Stimulated activated naive CD8-positive, alpha-beta T cell treated with anti-CD3 and anti-CD28 coated beads, Interleukin-15, Interleukin-2, amounts not matched to agents 100 ng/mL and 50 ng/mL, for 24 hours (primary cell): ENCODE results near the gene WWOX.

ENCODE experiments used
- H3K27ac Mint-ChIP-seq: one replicate; pipeline ENCODE4 v1.8.0; 2021; ENCODE audit warnings: mild to moderate bottlenecking, mixed read lengths
- H3K27me3 Mint-ChIP-seq: one replicate; pipeline ENCODE4 v1.8.0; 2021; ENCODE audit warnings: mixed read lengths
- H3K36me3 Mint-ChIP-seq: one replicate; pipeline ENCODE4 v1.8.0; 2021; ENCODE audit warnings: low read depth, mixed read lengths
- H3K4me1 Mint-ChIP-seq: one replicate; pipeline ENCODE4 v1.8.0; 2021; ENCODE audit warnings: low read depth, mixed read lengths
- H3K4me3 Mint-ChIP-seq: one replicate; pipeline ENCODE4 v1.8.0; 2021; ENCODE audit warnings: mild to moderate bottlenecking, mixed read lengths
- H3K9me3 Mint-ChIP-seq: one replicate; pipeline ENCODE4 v1.8.0; 2021; ENCODE audit warnings: mixed read lengths

The WWOX gene

GRCh38 chr16:78895681-78896080 is 796.2 kb downstream of the WWOX start:
- no peaks in the 10 kb centered on the region for H3K9me3 Mint-ChIP-seq
- no peaks in the 10 kb centered on the region for H3K36me3 Mint-ChIP-seq
- peaks cover 40% of the 10 kb centered on the region for H3K4me1 Mint-ChIP-seq
- H3K4me3 Mint-ChIP-seq = no peak overlapping the region
- H3K27ac Mint-ChIP-seq = peak overlapping the region; percentile 86
- H3K27me3 Mint-ChIP-seq = no peaks in the 10 kb centered on the region

- Mint-ChIP-seq H3K27ac (no peak overlapping the region), H3K4me1 (peaks cover 43% of the 10 kb centered on the region), H3K4me3 (no peak overlapping the region), H3K27me3 (no peaks in the 10 kb centered on the region), H3K9me3 (no peaks in the 10 kb centered on the region), H3K36me3 (no peaks in the 10 kb centered on the region)
Measured at GRCh38 chr16:78896280-78896679, 796.8 kb downstream of the WWOX start.

- H3K4me3 Mint-ChIP-seq = no peak overlapping the region
Measured at GRCh38 chr16:78897299-78897698, 797.8 kb downstream of the WWOX start.

GRCh38 chr16:78900044-78900811 is 800.8 kb downstream of the WWOX start:
- no peaks in the 10 kb centered on the region for H3K36me3 Mint-ChIP-seq
- no peak overlapping the region for H3K4me3 Mint-ChIP-seq
- H3K27ac Mint-ChIP-seq = peak overlapping the region; percentile 40
- peaks cover 32% of the 10 kb centered on the region for H3K4me1 Mint-ChIP-seq
- H3K9me3 Mint-ChIP-seq = no peaks in the 10 kb centered on the region
- no peaks in the 10 kb centered on the region for H3K27me3 Mint-ChIP-seq

More at GRCh38 chr16:78897299-78897698, 797.8 kb downstream of the WWOX start:
- H3K27ac Mint-ChIP-seq = peak overlapping the region; percentile 61
- H3K36me3 Mint-ChIP-seq = no peaks in the 10 kb centered on the region
- no peaks in the 10 kb centered on the region for H3K27me3 Mint-ChIP-seq
- no peaks in the 10 kb centered on the region for H3K9me3 Mint-ChIP-seq
- H3K4me1 Mint-ChIP-seq = peaks cover 45% of the 10 kb centered on the region

- H3K4me3 Mint-ChIP-seq = no peak overlapping the region
- H3K27ac Mint-ChIP-seq = peak overlapping the region; percentile 65
- H3K36me3 Mint-ChIP-seq = no peaks in the 10 kb centered on the region
- no peaks in the 10 kb centered on the region for H3K27me3 Mint-ChIP-seq
- peaks cover 25% of the 10 kb centered on the region for H3K4me1 Mint-ChIP-seq
- no peaks in the 10 kb centered on the region for H3K9me3 Mint-ChIP-seq
Measured at GRCh38 chr16:78900966-78901365, 801.5 kb downstream of the WWOX start.

GRCh38 chr16:78902321-78902720 is 802.9 kb downstream of the WWOX start:
- Mint-ChIP-seq H3K9me3 (no peaks in the 10 kb centered on the region), H3K4me3 (no peak overlapping the region), H3K36me3 (no peaks in the 10 kb centered on the region), H3K27ac (no peak overlapping the region), H3K4me1 (peaks cover 22% of the 10 kb centered on the region), H3K27me3 (no peaks in the 10 kb centered on the region)

- H3K4me3 Mint-ChIP-seq = no peak overlapping the region
Measured at GRCh38 chr16:78903237-78903636, 803.8 kb downstream of the WWOX start.

GRCh38 chr16:78903843-78904242 is 804.4 kb downstream of the WWOX start:
- H3K36me3 Mint-ChIP-seq = no peaks in the 10 kb centered on the region
- no peaks in the 10 kb centered on the region for H3K9me3 Mint-ChIP-seq
- H3K27me3 Mint-ChIP-seq = no peaks in the 10 kb centered on the region
- H3K27ac Mint-ChIP-seq = no peak overlapping the region
- H3K4me3 Mint-ChIP-seq = no peak overlapping the region
- H3K4me1 Mint-ChIP-seq = peaks cover 15% of the 10 kb centered on the region

More at GRCh38 chr16:78903237-78903636, 803.8 kb downstream of the WWOX start:
- Mint-ChIP-seq H3K4me1 (peaks cover 18% of the 10 kb centered on the region), H3K27me3 (no peaks in the 10 kb centered on the region), H3K36me3 (no peaks in the 10 kb centered on the region), H3K9me3 (no peaks in the 10 kb centered on the region), H3K27ac (no peak overlapping the region)

- Mint-ChIP-seq H3K9me3 (peaks cover 12% of the 10 kb centered on the region), H3K4me1 (peaks cover 3% of the 10 kb centered on the region), H3K27me3 (no peaks in the 10 kb centered on the region), H3K27ac (no peak overlapping the region), H3K36me3 (peaks cover 11% of the 10 kb centered on the region), H3K4me3 (no peak overlapping the region)
Measured at GRCh38 chr16:78906135-78906534, 806.7 kb downstream of the WWOX start.

GRCh38 chr16:78909226-78909625 is 809.8 kb downstream of the WWOX start:
- no peak overlapping the region for H3K27ac Mint-ChIP-seq
- no peaks in the 10 kb centered on the region for H3K4me1 Mint-ChIP-seq
- H3K36me3 Mint-ChIP-seq = peaks cover 13% of the 10 kb centered on the region
- peaks cover 13% of the 10 kb centered on the region for H3K9me3 Mint-ChIP-seq
- H3K4me3 Mint-ChIP-seq = no peak overlapping the region
- no peaks in the 10 kb centered on the region for H3K27me3 Mint-ChIP-seq

GRCh38 chr16:78915811-78916345 is 816.4 kb downstream of the WWOX start:
- no peak overlapping the region for H3K27ac Mint-ChIP-seq
- peaks cover 17% of the 10 kb centered on the region for H3K9me3 Mint-ChIP-seq
- no peaks in the 10 kb centered on the region for H3K27me3 Mint-ChIP-seq
- H3K4me1 Mint-ChIP-seq = no peaks in the 10 kb centered on the region
- H3K4me3 Mint-ChIP-seq = no peak overlapping the region
- peaks cover 14% of the 10 kb centered on the region for H3K36me3 Mint-ChIP-seq

- no peaks in the 10 kb centered on the region for H3K4me1 Mint-ChIP-seq
- H3K27ac Mint-ChIP-seq = no peak overlapping the region
- H3K9me3 Mint-ChIP-seq = peaks cover 25% of the 10 kb centered on the region
- peaks cover 20% of the 10 kb centered on the region for H3K36me3 Mint-ChIP-seq
- H3K4me3 Mint-ChIP-seq = no peak overlapping the region
- H3K27me3 Mint-ChIP-seq = no peaks in the 10 kb centered on the region
Measured at GRCh38 chr16:78916928-78917545, 817.6 kb downstream of the WWOX start.

GRCh38 chr16:78918805-78919305 is 819.4 kb downstream of the WWOX start:
- H3K27me3 Mint-ChIP-seq = no peaks in the 10 kb centered on the region
- H3K36me3 Mint-ChIP-seq = peaks cover 26% of the 10 kb centered on the region
- H3K4me1 Mint-ChIP-seq = no peaks in the 10 kb centered on the region
- H3K4me3 Mint-ChIP-seq = no peak overlapping the region
- H3K27ac Mint-ChIP-seq = no peak overlapping the region
- H3K9me3 Mint-ChIP-seq = peaks cover 30% of the 10 kb centered on the region

GRCh38 chr16:78919852-78920251 is 820.4 kb downstream of the WWOX start:
- peaks cover 30% of the 10 kb centered on the region for H3K9me3 Mint-ChIP-seq
- H3K4me1 Mint-ChIP-seq = no peaks in the 10 kb centered on the region
- no peak overlapping the region for H3K4me3 Mint-ChIP-seq
- H3K27ac Mint-ChIP-seq = no peak overlapping the region
- no peaks in the 10 kb centered on the region for H3K27me3 Mint-ChIP-seq
- peaks cover 26% of the 10 kb centered on the region for H3K36me3 Mint-ChIP-seq

- Mint-ChIP-seq H3K4me3 (no peak overlapping the region), H3K36me3 (peaks cover 22% of the 10 kb centered on the region), H3K9me3 (peaks cover 25% of the 10 kb centered on the region), H3K27ac (no peak overlapping the region), H3K27me3 (no peaks in the 10 kb centered on the region), H3K4me1 (no peaks in the 10 kb centered on the region)
Measured at GRCh38 chr16:78920621-78921020, 821.2 kb downstream of the WWOX start.
